Left colon (tissue), 2 donors: ENCODE data around the gene HNRNPCL1. TPM values are rescaled to one million over a fixed set of nuclear protein-coding genes. Genes with fewer than 3 reads are reported as not detected.
"Not testable (repeated sequence)": the region's sequence is repeated elsewhere in the genome, so short reads cannot be mapped to it uniquely, and the experiment has no call there.

Experiments used
- ATAC-seq: fragments of 200-7000 bp; cut with Tn5 transposase; one replicate; pipeline ENCODE4 v1.9.1; 2020; ENCODE audit warnings: mild to moderate bottlenecking, moderate library complexity
- DNase-seq, 2 donors: peaks; one replicate each; pipeline ENCODE4 v3.0.0-alpha.2; 2020
- intact Hi-C, 2 donors: fragments of 100-400 bp; cut with DNase I in 1 of 2; cut with micrococcal nuclease in 1 of 2; formaldehyde crosslinking; loops; one replicate each; pipeline versions ENCODE4 v1.11.2 to v1.14.0; 2022; cut with DNase I, micrococcal nuclease
- long read RNA-seq: library from polyadenylated mRNA; unstranded; transcript quantifications from one replicate; pipeline ENCODE4 v2.0.0, GENCODE V29; 2021
- total RNA-seq, 2 donors: library from RNA; stranded (reverse); fragmentation: NEBNext Ultra II Directional; extraction: Animal tissue kit (Norgen Biotek cat#: 25700); gene quantifications; one replicate each; pipeline ENCODE4 v1.2.1, GENCODE V29; 2021
- donor health status: DM: no; HTN: no; CAD: no.
- donor health status: DM: yes; HTN: yes; CAD: no.

The HNRNPCL1 gene
- not detected for total RNA-seq
- long read RNA-seq = 0 reads

- intact Hi-C loops, ATAC-seq, DNase-seq: not testable (repeated sequence)
Measured at GRCh38 chr1:12848620-12849019, at the start of gene HNRNPCL1. Gene HNRNPCL1 (minus strand): TSS chr1:12848720. CDS start chr1:12848289, 431 bp downstream.

GRCh38 chr1:12898170-12898569, 49.6 kb upstream of the HNRNPCL1 start, which contains the start of gene PRAMEF10:
Gene PRAMEF10 (minus strand): TSS chr1:12898270. CDS start chr1:12895847, 2,423 bp downstream.
- intact Hi-C loops, ATAC-seq: not testable (repeated sequence)

GRCh38 chr1:12886101-12886500, 37.6 kb upstream of the HNRNPCL1 start, which contains the start of gene PRAMEF4:
Gene PRAMEF4 (minus strand): TSS chr1:12886201. CDS start chr1:12883394, 2,807 bp downstream.
- intact Hi-C loops, ATAC-seq, DNase-seq: not testable (repeated sequence)

More at GRCh38 chr1:12898170-12898569, 49.6 kb upstream of the HNRNPCL1 start, which contains the start of gene PRAMEF10:
- DNase-seq = not testable (repeated sequence)

GRCh38 chr1:12878453-12878852, 29.9 kb upstream of the HNRNPCL1 start:
- DNase-seq, ATAC-seq, intact Hi-C loops: not testable (repeated sequence)

- ATAC-seq, intact Hi-C loops, DNase-seq: not testable (repeated sequence)
Measured at GRCh38 chr1:12863131-12863880, 14.8 kb upstream of the HNRNPCL1 start.

- DNase-seq, ATAC-seq, intact Hi-C loops: not testable (repeated sequence)
Measured at GRCh38 chr1:12856786-12857185, 8.3 kb upstream of the HNRNPCL1 start, which contains the start of gene PRAMEF2. Gene PRAMEF2 (plus strand): TSS chr1:12857086. CDS start chr1:12859010, 1,924 bp downstream.

GRCh38 chr1:12851779-12852178, 3.3 kb upstream of the HNRNPCL1 start:
- intact Hi-C loops = no loop called here
- ATAC-seq = no peak
- no peak for DNase-seq

- DNase-seq, ATAC-seq, intact Hi-C loops: not testable (repeated sequence)
Measured at GRCh38 chr1:12833251-12833650, 15.3 kb downstream of the HNRNPCL1 start.

- ATAC-seq, intact Hi-C loops, DNase-seq: not testable (repeated sequence)
Measured at GRCh38 chr1:12831310-12831709, 17.2 kb downstream of the HNRNPCL1 start, which contains the start of gene PRAMEF11. Gene PRAMEF11 (minus strand): TSS chr1:12831410. CDS start chr1:12828789, 2,621 bp downstream.

GRCh38 chr1:12819061-12819460, 29.5 kb downstream of the HNRNPCL1 start:
- intact Hi-C loops, DNase-seq, ATAC-seq: not testable (repeated sequence)

GRCh38 chr1:12811409-12811784, 37.1 kb downstream of the HNRNPCL1 start:
- intact Hi-C loops = no loop called here
- ATAC-seq (no peak), DNase-seq (no peak)

GRCh38 chr1:12810691-12811408, 37.7 kb downstream of the HNRNPCL1 start:
- no peak for ATAC-seq
- intact Hi-C loops = no loop called here
- DNase-seq = no peak

- DNase-seq = no peak
- no peak for ATAC-seq
- intact Hi-C loops = no loop called here
Measured at GRCh38 chr1:12809933-12810332, 38.6 kb downstream of the HNRNPCL1 start.

- DNase-seq (no peak), ATAC-seq (no peak)
- intact Hi-C loops = no loop called here
Measured at GRCh38 chr1:12799730-12800129, 48.8 kb downstream of the HNRNPCL1 start.

- ATAC-seq (no peak), DNase-seq (no peak)
- intact Hi-C loops = no loop called here
Measured at GRCh38 chr1:12798911-12799310, 49.6 kb downstream of the HNRNPCL1 start.
